ENCODE results near the gene MAN1C1.
"Not testable (repeated sequence)": the region's sequence is repeated elsewhere in the genome, so short reads cannot be mapped to it uniquely, and the experiment has no call there.

- TF ChIP-seq, protein P1, sequence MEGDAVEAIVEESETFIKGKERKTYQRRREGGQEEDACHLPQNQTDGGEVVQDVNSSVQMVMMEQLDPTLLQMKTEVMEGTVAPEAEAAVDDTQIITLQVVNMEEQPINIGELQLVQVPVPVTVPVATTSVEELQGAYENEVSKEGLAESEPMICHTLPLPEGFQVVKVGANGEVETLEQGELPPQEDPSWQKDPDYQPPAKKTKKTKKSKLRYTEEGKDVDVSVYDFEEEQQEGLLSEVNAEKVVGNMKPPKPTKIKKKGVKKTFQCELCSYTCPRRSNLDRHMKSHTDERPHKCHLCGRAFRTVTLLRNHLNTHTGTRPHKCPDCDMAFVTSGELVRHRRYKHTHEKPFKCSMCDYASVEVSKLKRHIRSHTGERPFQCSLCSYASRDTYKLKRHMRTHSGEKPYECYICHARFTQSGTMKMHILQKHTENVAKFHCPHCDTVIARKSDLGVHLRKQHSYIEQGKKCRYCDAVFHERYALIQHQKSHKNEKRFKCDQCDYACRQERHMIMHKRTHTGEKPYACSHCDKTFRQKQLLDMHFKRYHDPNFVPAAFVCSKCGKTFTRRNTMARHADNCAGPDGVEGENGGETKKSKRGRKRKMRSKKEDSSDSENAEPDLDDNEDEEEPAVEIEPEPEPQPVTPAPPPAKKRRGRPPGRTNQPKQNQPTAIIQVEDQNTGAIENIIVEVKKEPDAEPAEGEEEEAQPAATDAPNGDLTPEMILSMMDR (conservative IDR thresholded peaks at IDR 0.05; ENCODE audit: low read depth, low read length) = not testable (repeated sequence)
- not testable (repeated sequence) for TF ChIP-seq EZH2 (IDR thresholded peaks at IDR 0.05; ENCODE audit: low read length, unreplicated experiment); EZH2phosphoT487 (IDR thresholded peaks at IDR 0.05; ENCODE audit: borderline replicate concordance, low read length)
These were observed 80.1 kb downstream of the MAN1C1 start for GRCh38 chr1:25696643-25697042.
